ENCODE results near the gene CDK5RAP2.

DNA sequence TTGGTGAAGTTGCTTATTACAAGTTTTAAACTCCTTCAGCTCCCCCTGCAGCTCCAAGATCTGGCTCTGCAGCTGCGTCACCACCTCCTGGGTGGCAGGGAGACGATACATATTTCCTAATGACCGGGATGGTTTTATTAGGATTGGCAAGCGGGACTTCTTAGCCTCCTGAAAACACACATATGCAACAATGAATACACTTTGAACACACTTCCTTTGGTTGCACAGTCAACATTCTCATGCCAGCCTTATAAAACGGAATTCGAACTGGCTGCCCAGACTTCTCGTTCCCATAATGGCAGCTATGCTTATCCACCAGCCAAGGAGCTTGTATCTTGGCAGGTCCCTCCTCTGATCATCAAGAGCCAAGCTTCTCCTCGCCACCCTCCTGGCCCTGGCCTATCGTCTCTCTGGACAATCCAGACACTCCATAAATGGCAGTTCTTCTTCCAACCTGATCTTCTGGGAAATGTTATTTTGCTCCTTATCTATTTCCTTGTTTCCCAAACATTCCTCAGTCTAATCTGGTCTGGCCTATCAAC lies 131.9 kb downstream of the CDK5RAP2 start:
- no peak for TF ChIP-seq GATA3 (IDR thresholded peaks at IDR 0.05; ENCODE audit: low read depth, low read length)
- no peak for TF ChIP-seq GATA2 (IDR thresholded peaks at IDR 0.05; ENCODE audit: low read depth, low read length)

Measured in SH-SY5Y (cell line).